Spleen (tissue), 7 donors: ENCODE data around the gene VAV2.

ENCODE experiments used
- POLR2A ChIP-seq, 3 donors: fragments of 450-650 bp; IDR thresholded peaks; one replicate each; pipeline ENCODE4 v1.5.1; 2017; ENCODE audit warnings: antibody characterized with exemption in 3 of 3, mild to moderate bottlenecking in 1 of 3
- POLR2AphosphoS5 ChIP-seq, 3 donors: sonication (generic); formaldehyde crosslinking; IDR thresholded peaks; one replicate each; pipeline ENCODE4 v1.5.1; 2017; ENCODE audit warnings: antibody characterized with exemption in 3 of 3
- TF ChIP-seq, protein P1 (sequence below), 11 experiments: fragments of 200-600 bp in 7 of 11; fragments of 450-650 bp in 4 of 11; sonication (generic) in 4 of 11; IDR thresholded peaks in 8 of 11; conservative IDR thresholded peaks in 3 of 11; 1 replicate in 7 of 11; 2 replicates in 4 of 11; pipeline versions ENCODE4 v1.4.0 to v1.8.0; 2016 to 2021; ENCODE audit warnings: antibody characterized with exemption in 11 of 11, inconsistent platforms in 4 of 11, mild to moderate bottlenecking in 1 of 11
- donor health status: DM: no; HTN: no; CAD: no; lungs with moderate emphysema.
- donor health status: DM: no; HTN: no; CAD: no.
- donor health status: DM: no; HTN: no; CAD: no.

DNA sequence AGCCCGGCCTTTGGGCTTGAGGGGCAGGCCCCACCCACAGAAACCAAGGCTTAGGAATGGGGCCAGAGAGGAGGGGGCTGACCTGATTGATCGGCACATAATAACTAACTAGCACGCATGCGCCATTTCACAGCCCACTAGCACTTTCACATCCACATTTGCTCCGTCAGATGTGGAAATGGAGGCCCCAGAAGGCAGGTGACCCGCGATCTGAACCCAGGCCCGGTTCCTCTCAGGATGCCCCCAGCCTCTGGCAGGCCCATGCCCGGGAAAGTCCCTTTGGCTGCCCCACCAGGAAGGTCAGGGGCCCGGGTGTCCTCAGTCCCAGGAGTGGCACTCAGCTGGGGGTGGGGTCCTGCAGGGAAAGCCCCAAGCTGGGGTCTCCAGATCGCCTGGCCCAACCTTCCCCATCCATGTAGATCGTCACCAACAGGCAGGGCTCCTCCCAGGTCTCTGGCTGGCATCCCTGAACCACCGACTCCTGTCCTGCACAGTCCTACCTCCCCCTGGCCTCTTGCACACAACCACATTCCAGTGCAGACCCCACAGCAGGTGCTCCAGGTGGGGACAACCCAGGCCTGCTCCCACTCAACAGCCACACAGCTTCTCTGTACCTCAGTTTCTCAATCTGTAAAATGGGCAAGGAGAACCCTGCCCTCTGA lies 46.7 kb downstream of the VAV2 start:
- TF ChIP-seq, protein P1, sequence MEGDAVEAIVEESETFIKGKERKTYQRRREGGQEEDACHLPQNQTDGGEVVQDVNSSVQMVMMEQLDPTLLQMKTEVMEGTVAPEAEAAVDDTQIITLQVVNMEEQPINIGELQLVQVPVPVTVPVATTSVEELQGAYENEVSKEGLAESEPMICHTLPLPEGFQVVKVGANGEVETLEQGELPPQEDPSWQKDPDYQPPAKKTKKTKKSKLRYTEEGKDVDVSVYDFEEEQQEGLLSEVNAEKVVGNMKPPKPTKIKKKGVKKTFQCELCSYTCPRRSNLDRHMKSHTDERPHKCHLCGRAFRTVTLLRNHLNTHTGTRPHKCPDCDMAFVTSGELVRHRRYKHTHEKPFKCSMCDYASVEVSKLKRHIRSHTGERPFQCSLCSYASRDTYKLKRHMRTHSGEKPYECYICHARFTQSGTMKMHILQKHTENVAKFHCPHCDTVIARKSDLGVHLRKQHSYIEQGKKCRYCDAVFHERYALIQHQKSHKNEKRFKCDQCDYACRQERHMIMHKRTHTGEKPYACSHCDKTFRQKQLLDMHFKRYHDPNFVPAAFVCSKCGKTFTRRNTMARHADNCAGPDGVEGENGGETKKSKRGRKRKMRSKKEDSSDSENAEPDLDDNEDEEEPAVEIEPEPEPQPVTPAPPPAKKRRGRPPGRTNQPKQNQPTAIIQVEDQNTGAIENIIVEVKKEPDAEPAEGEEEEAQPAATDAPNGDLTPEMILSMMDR (IDR thresholded peaks at IDR 0.05 in 8 of 11, conservative IDR thresholded peaks at IDR 0.05 in 3 of 11), result no peak
- TF ChIP-seq POLR2A (IDR thresholded peaks at IDR 0.05) (no peak), POLR2AphosphoS5 (IDR thresholded peaks at IDR 0.05) (peak in 2 of 3 donors; percentile 46 to 65)
